NCI-H1436 treated with DMSO at 0.1 percent for 48 hours (cell line): ENCODE measurements around the gene SMARCD2.
"Not testable (repeated sequence)": the region's sequence is repeated elsewhere in the genome, so short reads cannot be mapped to it uniquely, and the experiment has no call there.

Experiments
- DNase-seq: peaks from one replicate; lab custom pipeline; 2025; lab: John Stamatoyannopoulos, UW

SMARCD2 gene

GRCh38 chr17:63800783-63801182 lies 41.7 kb downstream of the SMARCD2 start:
- DNase-seq: no peak

DNA sequence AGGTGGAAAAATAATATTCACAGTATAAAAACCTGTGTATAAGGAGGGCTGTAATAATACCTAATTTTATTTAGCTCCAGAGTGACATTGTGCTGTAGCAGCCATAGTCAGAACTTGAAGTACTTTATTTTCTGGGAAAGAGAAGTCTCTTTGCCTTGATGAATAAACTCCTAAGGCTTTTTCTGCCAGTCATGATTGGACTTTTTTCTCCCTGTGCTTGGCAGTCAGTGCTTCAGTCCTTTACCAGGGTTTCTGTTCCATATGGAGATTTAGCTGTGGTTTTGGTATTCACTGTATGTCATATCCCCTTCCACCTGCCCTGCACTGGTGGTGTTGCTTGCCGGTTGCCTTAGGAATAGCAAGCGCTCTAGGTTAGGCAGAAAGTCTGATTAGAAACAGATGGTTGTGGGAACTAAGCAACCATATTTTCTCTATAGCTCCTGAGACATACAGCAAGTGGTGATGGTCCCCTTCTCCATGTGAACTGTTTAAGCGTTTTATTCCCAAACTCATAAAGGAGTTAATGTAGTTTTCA lies 43.8 kb downstream of the SMARCD2 start:
- no peak for DNase-seq

GRCh38 chr17:63796375-63796774 lies 46.1 kb downstream of the SMARCD2 start:
- DNase-seq: not testable (repeated sequence)

DNA sequence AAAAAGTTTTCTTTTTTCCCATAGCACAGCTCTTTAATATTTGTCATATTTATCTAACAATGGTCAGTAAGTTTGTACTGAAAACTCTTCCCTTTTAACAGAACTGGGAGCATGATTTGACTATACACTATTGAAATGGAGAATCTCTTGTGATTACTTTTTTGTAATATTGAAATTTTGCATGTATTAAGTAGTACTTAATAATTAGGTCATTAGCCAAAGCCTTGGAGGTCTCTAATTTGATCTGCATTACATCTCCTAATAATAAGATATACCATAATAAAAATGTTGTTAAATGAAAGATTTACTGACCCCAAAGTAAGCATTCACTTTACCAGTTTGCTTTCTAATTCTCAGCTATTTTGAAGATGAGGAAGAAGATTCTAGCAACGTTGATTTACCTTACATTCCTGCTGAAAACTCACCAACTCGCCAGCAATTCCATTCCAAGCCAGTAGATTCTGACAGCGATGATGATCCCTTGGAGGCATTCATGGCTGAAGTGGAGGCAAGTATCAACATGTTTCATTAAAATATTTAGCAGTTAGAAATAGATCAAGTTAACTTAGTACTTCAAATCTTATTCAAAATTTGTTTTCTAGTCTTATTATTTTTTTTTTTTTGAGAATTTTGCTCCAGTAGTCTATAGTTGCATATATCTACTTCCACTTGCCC lies 50.3 kb downstream of the SMARCD2 start:
- DNase-seq: no peak

DNA sequence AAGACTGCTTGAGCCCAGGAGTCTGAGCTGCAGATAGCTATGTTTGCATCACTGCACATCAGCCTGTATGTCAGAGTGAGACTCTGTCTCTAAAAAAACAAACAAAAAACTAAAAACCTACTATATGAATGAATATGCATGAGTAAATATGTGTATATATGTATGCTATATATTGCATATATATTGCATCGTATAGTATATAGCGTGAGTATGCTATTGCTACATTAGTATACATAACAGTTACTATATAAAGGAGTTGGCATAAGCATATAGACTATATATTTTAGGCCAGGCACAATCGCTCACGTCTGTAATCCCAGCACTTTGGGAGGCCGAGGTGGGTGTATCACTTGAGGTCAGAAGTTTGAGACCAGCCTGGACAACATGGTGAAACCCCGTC lies 52.4 kb downstream of the SMARCD2 start:
- DNase-seq: no peak

DNA sequence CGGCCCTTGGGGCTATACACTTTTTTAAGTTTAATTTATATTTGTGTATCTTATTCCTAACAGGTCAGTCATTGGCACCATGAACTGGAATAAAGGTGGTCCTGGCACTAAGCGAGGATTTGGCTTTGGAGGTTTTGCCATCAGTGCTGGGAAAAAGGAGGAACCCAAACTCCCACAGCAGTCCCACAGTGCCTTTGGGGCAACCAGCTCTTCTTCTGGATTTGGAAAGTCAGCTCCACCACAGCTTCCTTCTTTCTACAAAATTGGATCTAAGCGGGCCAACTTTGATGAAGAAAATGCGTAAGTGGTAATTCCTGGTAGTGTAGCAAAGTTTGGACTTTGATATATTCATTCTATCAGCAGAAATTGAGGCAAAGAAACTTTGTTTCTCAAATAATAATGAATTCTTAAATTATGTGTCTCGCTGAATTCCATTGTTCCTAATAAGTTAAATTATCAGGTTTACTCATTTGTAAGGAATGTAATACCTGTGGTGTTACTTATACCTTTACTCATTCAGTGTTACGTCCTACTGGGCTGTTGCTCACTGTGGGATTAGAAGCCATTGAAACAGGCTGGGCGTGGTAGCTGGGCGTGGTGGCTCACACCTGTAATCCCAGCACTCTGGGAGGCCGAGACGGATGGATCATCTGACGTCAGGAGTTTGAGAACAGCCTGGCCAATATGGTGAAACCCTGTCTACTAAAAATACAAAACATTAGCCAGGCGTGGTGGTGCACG lies 55.3 kb downstream of the SMARCD2 start:
- DNase-seq: no peak

DNA sequence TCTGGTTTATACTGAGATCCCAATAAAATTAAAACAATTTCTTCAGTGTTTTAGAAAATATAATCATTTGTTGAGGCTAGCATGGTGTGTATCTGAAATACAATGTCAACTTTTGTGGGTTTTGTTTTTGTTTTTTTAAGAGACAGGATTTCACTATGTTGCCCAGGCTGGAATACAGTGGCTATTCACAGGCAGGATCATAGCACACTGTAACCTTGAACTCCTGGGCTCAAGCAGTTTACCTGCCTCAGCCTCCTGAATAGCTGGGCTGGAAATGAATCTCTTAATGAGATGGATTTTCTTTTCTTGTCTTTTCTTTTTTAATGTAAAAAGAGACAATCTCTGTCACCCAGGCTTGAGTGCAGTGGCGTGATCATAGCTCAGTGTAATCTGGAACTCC lies 56.4 kb downstream of the SMARCD2 start:
- no peak for DNase-seq

DNA sequence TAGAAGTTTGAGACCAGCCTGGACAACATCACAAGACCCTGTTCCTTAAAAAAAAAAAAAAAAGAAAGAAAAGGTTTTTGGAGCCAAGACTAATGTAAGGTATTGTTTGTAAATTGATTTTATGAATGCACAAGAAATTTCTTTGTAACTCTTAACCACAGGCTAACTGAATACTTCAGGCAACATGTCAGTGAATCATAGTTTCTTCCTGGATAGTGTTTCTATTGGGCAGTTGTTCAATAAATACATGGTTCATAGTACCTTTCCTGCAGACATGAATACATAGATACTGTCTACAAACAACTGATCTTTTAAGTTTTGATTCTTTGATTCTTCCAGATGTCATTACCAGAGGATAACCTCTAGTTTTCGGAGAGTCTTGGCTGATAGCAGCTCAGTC lies 56.9 kb downstream of the SMARCD2 start:
- no peak for DNase-seq

GRCh38 chr17:63783522-63783921 lies 59.0 kb downstream of the SMARCD2 start:
- DNase-seq: no peak
